ENCODE data around the gene SPP1.

DNA sequence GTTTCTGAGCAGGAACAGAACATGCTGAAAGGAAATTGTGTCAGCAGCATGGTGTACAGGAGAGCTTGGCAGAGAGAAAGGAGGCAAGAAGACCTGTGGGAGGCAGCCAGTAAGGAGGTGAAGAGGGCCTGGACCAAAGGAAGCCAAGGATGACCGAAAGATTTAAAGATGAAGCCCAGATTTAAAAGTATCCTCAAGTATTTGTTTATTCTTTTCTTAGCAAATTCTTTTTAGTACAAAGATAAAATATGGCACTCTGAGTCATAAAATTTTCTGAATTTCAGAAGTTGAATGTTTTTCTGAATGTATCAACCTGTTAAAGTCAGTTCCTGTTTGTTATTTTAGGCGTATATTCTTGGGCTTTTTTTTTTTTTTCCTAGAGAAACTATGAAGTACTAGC lies 35.5 kb downstream of the SPP1 start:
- TF ChIP-seq, protein P1, sequence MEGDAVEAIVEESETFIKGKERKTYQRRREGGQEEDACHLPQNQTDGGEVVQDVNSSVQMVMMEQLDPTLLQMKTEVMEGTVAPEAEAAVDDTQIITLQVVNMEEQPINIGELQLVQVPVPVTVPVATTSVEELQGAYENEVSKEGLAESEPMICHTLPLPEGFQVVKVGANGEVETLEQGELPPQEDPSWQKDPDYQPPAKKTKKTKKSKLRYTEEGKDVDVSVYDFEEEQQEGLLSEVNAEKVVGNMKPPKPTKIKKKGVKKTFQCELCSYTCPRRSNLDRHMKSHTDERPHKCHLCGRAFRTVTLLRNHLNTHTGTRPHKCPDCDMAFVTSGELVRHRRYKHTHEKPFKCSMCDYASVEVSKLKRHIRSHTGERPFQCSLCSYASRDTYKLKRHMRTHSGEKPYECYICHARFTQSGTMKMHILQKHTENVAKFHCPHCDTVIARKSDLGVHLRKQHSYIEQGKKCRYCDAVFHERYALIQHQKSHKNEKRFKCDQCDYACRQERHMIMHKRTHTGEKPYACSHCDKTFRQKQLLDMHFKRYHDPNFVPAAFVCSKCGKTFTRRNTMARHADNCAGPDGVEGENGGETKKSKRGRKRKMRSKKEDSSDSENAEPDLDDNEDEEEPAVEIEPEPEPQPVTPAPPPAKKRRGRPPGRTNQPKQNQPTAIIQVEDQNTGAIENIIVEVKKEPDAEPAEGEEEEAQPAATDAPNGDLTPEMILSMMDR (IDR thresholded peaks at IDR 0.05 in 4 of 5, conservative IDR thresholded peaks at IDR 0.05 in 1 of 5): no peak
- no peak for TF ChIP-seq POLR2A (IDR thresholded peaks at IDR 0.05)

Data from gastrocnemius medialis (tissue), 4 donors.